ENCODE measurements around the gene SMPD3.

The SMPD3 gene

GRCh38 chr16:68395815-68396214 lies 52.5 kb downstream of the SMPD3 start:
- H3K4me1 Mint-ChIP-seq (ENCODE audit: low read depth) = peaks cover 14% of the 10 kb centered on the region
- H3K9me3 Mint-ChIP-seq = no peaks in the 10 kb centered on the region
- H3K27me3 Mint-ChIP-seq = no peaks in the 10 kb centered on the region
- DNase-seq = no peak
- H3K4me3 Mint-ChIP-seq = no peak overlapping the region
- H3K36me3 Mint-ChIP-seq (ENCODE audit: low read depth) = no peaks in the 10 kb centered on the region
- no peak overlapping the region for H3K27ac Mint-ChIP-seq

DNA sequence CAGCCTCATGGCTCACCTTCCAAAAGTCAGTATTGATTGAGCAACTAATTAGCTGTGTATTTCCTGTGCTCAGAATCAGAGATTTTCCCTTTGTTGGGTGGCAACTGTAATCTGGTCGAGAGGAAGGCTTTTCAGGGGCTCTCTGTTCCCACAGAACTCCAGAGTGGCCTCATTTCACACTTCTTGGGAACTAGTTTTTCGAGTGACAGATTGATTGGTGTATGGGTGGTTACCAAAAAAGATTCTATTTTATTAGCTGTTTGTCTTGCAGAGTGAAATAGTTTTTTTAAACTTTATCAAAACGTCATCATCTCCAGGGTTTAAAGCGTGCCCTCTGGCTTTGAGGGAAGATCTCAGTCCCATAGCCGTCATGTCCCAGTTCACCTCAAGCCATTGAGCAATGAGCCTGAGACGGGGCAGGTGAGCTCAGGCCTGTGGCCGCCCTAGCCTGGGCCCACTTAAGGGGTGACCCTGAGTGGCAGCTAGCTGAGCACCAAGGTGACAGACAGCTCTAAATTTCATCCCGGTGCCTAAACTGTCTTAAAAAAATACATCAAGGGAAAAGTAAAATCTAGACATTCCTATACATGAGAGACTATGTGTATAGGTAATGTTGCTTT lies 53.0 kb downstream of the SMPD3 start:
- H3K27me3 Mint-ChIP-seq = no peaks in the 10 kb centered on the region
- DNase-seq = no peak
- H3K4me3 Mint-ChIP-seq = no peak overlapping the region
- H3K36me3 Mint-ChIP-seq (ENCODE audit: low read depth) = no peaks in the 10 kb centered on the region
- no peak overlapping the region for H3K27ac Mint-ChIP-seq
- peaks cover 9% of the 10 kb centered on the region for H3K4me1 Mint-ChIP-seq (ENCODE audit: low read depth)
- no peaks in the 10 kb centered on the region for H3K9me3 Mint-ChIP-seq

DNA sequence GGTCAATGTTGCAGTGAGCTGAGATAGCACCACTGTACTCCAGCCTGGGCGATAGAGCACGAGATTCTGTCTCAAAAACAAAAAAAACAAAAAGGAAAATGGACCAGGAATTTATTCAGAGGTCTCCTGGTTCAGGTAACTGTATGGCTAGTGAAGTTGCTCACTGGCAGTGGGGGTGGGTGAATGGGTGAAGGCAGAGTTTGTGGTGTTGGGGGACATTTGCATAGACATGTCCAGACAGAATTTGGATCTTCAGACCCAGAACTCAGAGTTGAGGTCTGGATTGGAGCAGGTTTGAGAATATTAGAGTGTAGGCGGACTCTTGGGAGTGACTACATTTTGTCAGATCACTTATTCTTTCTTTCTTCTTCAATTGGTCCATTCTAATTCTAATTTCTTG lies 55.0 kb downstream of the SMPD3 start:
- H3K27ac Mint-ChIP-seq = no peak overlapping the region
- peaks cover 5% of the 10 kb centered on the region for H3K4me1 Mint-ChIP-seq (ENCODE audit: low read depth)
- H3K4me3 Mint-ChIP-seq = no peak overlapping the region

DNA sequence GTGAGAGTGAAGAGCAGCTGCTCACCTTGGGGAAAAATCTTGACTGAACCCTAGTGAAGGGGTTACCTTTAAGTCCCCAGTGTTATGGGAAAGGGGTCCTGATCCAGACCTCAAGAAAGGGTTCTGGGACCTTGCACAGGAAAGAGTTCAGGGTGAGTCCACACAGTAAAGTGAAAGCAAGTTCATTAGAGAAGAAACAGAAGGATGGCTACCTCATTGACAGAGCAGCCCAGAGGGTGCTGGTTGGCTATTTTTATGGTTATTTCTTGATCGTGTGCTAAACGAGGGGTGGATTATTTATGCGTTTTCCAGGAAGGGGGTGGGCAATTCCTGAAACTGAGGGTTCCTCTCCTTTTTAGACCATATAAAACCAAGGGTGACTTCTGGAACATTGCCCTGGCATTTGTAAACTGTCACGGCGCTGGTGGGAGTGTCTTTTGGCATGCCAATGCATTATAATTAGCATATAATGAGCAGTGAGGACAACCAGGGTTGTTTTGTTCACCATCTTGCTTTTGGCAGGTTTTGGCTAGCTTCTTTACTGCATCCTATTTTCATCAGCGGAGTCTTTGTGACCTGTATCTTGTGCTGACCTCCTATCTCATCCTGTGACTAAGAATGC lies 58.4 kb downstream of the SMPD3 start:
- no peak for DNase-seq
- Mint-ChIP-seq H3K36me3 (ENCODE audit: low read depth) (no peaks in the 10 kb centered on the region), H3K4me3 (no peak overlapping the region), H3K9me3 (no peaks in the 10 kb centered on the region), H3K27me3 (no peaks in the 10 kb centered on the region), H3K27ac (no peak overlapping the region), H3K4me1 (ENCODE audit: low read depth) (no peaks in the 10 kb centered on the region)

More for the DNA sequence above, 55.0 kb downstream of the SMPD3 start:
- no peaks in the 10 kb centered on the region for H3K9me3 Mint-ChIP-seq
- H3K36me3 Mint-ChIP-seq (ENCODE audit: low read depth) = no peaks in the 10 kb centered on the region
- no peaks in the 10 kb centered on the region for H3K27me3 Mint-ChIP-seq
- no peak for DNase-seq

DNA sequence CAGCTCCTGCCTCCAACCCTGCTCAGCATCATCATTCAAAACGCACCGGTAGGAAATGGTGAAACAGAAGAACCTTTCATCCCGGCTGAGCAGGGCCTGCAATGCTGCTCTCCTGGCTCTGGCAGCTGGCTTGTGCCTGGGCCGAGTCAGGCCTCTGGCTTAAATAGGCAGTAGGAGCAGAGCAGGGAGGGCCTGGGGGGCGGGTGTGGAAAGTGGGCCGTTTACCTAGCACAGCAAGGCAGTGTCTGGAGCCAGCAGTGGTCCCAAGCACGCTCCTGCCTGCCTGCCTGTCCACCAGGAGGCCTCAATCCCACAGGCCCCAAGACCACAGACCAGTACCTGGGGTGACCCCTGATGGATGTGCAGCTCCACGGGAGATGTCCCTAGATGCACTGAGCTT lies 59.3 kb downstream of the SMPD3 start:
- no peaks in the 10 kb centered on the region for H3K9me3 Mint-ChIP-seq
- H3K4me1 Mint-ChIP-seq (ENCODE audit: low read depth) = peaks cover 2% of the 10 kb centered on the region
- no peaks in the 10 kb centered on the region for H3K36me3 Mint-ChIP-seq (ENCODE audit: low read depth)
- H3K27ac Mint-ChIP-seq = no peak overlapping the region
- DNase-seq = no peak
- H3K4me3 Mint-ChIP-seq = no peak overlapping the region
- no peaks in the 10 kb centered on the region for H3K27me3 Mint-ChIP-seq

GRCh38 chr16:68388124-68388523 lies 60.2 kb downstream of the SMPD3 start:
- DNase-seq = no peak
- no peaks in the 10 kb centered on the region for H3K36me3 Mint-ChIP-seq (ENCODE audit: low read depth)
- H3K27me3 Mint-ChIP-seq = no peaks in the 10 kb centered on the region
- no peaks in the 10 kb centered on the region for H3K9me3 Mint-ChIP-seq
- no peak overlapping the region for H3K4me3 Mint-ChIP-seq
- H3K27ac Mint-ChIP-seq = no peak overlapping the region
- H3K4me1 Mint-ChIP-seq (ENCODE audit: low read depth) = peaks cover 2% of the 10 kb centered on the region

GRCh38 chr16:68387301-68387700 lies 61.0 kb downstream of the SMPD3 start:
- Mint-ChIP-seq H3K27me3 (no peaks in the 10 kb centered on the region), H3K27ac (no peak overlapping the region), H3K4me3 (no peak overlapping the region), H3K4me1 (ENCODE audit: low read depth) (peaks cover 2% of the 10 kb centered on the region), H3K36me3 (ENCODE audit: low read depth) (no peaks in the 10 kb centered on the region), H3K9me3 (no peaks in the 10 kb centered on the region)
- no peak for DNase-seq

- no peak overlapping the region for H3K4me3 Mint-ChIP-seq
- H3K4me1 Mint-ChIP-seq (ENCODE audit: low read depth) = peaks cover 2% of the 10 kb centered on the region
- H3K9me3 Mint-ChIP-seq = no peaks in the 10 kb centered on the region
- no peak for DNase-seq
- H3K36me3 Mint-ChIP-seq (ENCODE audit: low read depth) = no peaks in the 10 kb centered on the region
- no peak overlapping the region for H3K27ac Mint-ChIP-seq
- H3K27me3 Mint-ChIP-seq = no peaks in the 10 kb centered on the region
These were observed 61.7 kb downstream of the SMPD3 start for GRCh38 chr16:68386628-68387027.

DNA sequence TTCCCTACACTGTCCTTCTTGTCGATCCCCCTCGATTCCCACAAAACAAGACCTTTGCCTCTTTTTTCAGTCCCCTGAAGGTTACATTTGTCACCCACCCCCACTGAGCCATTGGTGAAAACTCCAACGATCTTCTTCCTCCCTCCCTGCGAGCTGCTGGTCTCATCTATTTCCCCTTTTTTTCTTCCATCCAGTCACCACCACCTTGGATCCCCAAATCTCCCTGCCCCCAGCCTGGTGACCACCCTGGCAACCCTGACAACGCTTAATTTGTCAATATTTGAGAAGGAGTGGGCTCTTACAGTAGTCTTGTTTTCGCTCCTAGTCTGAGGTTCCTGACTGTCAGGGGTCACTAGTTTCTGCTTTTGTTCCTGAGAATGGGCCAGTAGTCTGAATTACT lies 62.9 kb downstream of the SMPD3 start:
- no peak overlapping the region for H3K4me3 Mint-ChIP-seq
- H3K27me3 Mint-ChIP-seq = no peaks in the 10 kb centered on the region
- H3K4me1 Mint-ChIP-seq (ENCODE audit: low read depth) = peaks cover 2% of the 10 kb centered on the region
- DNase-seq = no peak
- no peaks in the 10 kb centered on the region for H3K36me3 Mint-ChIP-seq (ENCODE audit: low read depth)
- H3K27ac Mint-ChIP-seq = no peak overlapping the region
- H3K9me3 Mint-ChIP-seq = no peaks in the 10 kb centered on the region

DNA sequence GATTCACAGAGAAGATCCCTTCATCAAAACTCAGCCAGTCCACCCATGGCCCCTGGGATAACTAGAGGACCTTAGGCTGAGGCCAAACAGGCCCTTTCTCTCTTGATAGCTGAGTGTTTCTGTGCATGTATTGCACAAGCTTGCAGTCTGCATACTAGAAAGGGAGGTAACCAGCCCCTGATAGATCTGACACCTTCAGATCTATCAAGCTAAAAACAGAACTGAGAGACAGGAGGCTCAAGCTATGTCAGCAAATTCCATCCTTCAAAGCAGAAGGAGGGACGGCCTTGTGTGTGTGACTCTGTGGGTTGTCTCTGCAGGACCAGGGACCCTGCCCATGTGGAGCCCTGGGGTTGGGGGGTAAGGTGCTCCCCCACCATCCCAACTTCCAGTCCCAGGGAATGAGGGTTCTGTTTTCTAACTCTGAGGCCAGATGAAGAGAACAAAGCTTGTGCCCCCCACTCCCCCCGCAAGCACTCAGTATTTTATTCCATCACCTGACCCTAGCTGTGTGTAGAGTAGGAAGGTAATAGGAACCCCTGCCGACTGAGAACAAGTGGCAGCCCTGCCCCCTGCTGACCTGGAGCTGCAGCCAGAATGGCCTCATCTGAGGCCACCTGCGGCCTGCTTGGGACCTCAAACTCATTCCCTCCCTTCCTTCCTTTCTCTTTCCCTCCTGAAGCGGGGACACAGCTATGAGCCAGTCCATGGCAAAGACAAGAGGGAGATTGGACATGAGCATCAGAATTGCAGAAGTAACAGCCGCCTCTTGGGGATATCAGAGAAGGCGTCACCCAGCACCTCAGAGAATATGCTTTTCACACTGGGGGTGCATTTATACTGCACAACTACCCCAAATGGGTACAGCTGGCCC lies 63.8 kb downstream of the SMPD3 start:
- Mint-ChIP-seq H3K27ac (no peak overlapping the region), H3K4me3 (no peak overlapping the region), H3K27me3 (no peaks in the 10 kb centered on the region), H3K9me3 (no peaks in the 10 kb centered on the region), H3K4me1 (ENCODE audit: low read depth) (peaks cover 7% of the 10 kb centered on the region), H3K36me3 (ENCODE audit: low read depth) (no peaks in the 10 kb centered on the region)
- no peak for DNase-seq

DNA sequence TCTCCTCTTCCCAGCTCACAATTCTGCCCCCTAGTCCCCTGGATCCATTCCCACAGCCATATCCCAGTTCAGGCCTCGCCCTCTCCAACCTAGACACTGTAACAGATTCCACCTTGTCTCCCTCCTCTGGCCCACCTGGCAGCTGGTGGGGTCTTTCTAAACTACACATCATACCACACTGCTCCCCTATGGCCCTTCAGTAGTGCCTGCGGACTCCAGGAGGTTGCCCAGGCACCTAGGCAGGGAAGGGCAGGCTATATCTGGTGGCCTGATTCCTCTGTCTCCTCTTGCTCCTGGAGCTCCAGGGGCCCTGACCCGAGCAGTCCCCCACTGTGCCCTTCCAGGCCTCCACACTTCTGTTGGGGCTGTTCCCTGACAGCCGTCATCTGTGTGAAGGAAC lies 64.5 kb downstream of the SMPD3 start:
- Mint-ChIP-seq H3K36me3 (ENCODE audit: low read depth) (no peaks in the 10 kb centered on the region), H3K27me3 (no peaks in the 10 kb centered on the region), H3K4me3 (no peak overlapping the region), H3K4me1 (ENCODE audit: low read depth) (peaks cover 14% of the 10 kb centered on the region), H3K9me3 (no peaks in the 10 kb centered on the region), H3K27ac (no peak overlapping the region)
- no peak for DNase-seq

DNA sequence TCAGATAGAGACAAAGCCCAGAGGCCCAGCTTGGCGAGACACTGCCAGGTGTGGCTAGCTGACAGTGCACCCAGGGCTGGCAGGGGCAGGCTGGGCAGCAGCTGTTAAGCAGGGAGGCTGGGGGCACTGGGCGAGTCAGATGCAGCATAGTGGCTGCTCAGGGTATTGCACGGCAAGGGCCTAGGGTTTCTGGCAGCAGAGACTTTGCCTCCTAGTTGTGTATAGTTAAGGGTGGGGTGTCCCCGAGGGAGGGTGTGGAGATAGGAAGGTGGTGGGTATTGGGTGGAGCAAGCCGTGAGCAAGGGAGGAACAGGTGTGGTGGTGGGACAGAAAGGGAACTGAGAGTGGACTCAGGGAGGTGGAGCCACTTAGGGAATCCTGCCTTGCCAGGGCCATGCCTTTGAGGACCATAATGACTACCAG lies 66.0 kb downstream of the SMPD3 start:
- Mint-ChIP-seq H3K9me3 (no peaks in the 10 kb centered on the region), H3K27me3 (no peaks in the 10 kb centered on the region), H3K4me1 (ENCODE audit: low read depth) (peaks cover 15% of the 10 kb centered on the region), H3K36me3 (ENCODE audit: low read depth) (no peaks in the 10 kb centered on the region), H3K27ac (no peak overlapping the region), H3K4me3 (no peak overlapping the region)
- DNase-seq = no peak

DNA sequence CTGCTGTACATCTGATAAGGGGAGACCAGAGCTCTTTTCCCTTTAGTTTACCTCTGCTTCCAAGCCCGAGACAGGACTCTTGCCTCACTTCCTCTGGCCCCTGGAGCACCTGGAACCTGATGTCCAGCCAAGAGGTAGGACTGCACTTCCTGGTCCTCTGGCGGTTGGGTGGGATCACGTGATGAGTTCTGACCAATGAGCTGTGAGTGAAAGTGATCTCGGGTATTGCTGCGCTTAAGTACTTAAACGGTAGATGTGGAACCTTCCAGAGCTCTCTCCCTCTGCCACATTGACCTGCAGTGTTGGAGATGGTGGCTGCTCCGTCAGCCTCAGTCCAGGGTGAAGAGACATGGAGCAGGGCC lies 67.0 kb downstream of the SMPD3 start:
- H3K27me3 Mint-ChIP-seq = no peaks in the 10 kb centered on the region
- H3K27ac Mint-ChIP-seq = no peak overlapping the region
- no peaks in the 10 kb centered on the region for H3K9me3 Mint-ChIP-seq
- H3K4me3 Mint-ChIP-seq = no peak overlapping the region
- peaks cover 15% of the 10 kb centered on the region for H3K4me1 Mint-ChIP-seq (ENCODE audit: low read depth)
- no peak for DNase-seq
- no peaks in the 10 kb centered on the region for H3K36me3 Mint-ChIP-seq (ENCODE audit: low read depth)

- Mint-ChIP-seq H3K36me3 (ENCODE audit: low read depth) (no peaks in the 10 kb centered on the region), H3K27me3 (no peaks in the 10 kb centered on the region), H3K27ac (no peak overlapping the region), H3K9me3 (no peaks in the 10 kb centered on the region), H3K4me3 (no peak overlapping the region), H3K4me1 (ENCODE audit: low read depth) (peaks cover 15% of the 10 kb centered on the region)
- no peak for DNase-seq
These were observed 67.5 kb downstream of the SMPD3 start for GRCh38 chr16:68380676-68381362.

DNA sequence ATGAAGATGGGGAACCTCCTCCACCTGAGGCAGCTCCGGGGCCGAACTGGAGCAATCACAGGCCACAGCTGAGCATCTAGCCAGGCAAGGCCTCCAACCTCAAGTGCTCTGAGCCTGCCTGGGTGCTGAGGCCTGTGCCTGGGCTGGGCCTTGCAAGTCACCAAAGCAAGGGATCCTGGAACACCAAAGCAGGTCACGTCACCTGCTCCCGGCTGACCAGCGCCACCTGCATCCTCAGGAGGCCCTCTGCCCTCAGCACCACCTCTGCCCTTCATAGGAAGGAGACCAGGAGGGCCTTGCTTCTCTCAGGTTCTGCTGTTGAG lies 68.0 kb downstream of the SMPD3 start:
- DNase-seq = no peak
- H3K27ac Mint-ChIP-seq = no peak overlapping the region
- peaks cover 15% of the 10 kb centered on the region for H3K4me1 Mint-ChIP-seq (ENCODE audit: low read depth)
- no peaks in the 10 kb centered on the region for H3K36me3 Mint-ChIP-seq (ENCODE audit: low read depth)
- no peak overlapping the region for H3K4me3 Mint-ChIP-seq
- no peaks in the 10 kb centered on the region for H3K27me3 Mint-ChIP-seq
- H3K9me3 Mint-ChIP-seq = no peaks in the 10 kb centered on the region

Measured in activated T-cell treated with anti-CD3 and anti-CD28 coated beads, Interleukin-2, amount 50 U/mL, for 24 hours (primary cell).